OCI-LY7 (cell line): ENCODE data around the gene ERGIC3. TPM values are rescaled to one million over a fixed set of nuclear protein-coding genes. Genes with fewer than 3 reads are reported as not detected.
A peak's percentile ranks its signal among the peaks of the same experiment; 100 is the strongest.

ENCODE experiments used
- BruUV-seq: library from RNA; stranded (reverse); fragments of 400-500 nt; replicated peaks from 2 replicates; lab custom pipeline; 2021; lab: Mats Ljungman, UMichigan
- CTCF ChIA-PET: fragments of 300-600 bp; sonication (Branson Sonifier 250); formaldehyde crosslinking; loops from one replicate; lab custom pipeline; 2022; ENCODE audit warnings: antibody characterized with exemption; ENCODE audit not compliant: unreplicated experiment; lab: Charles Lee
- POLR2A ChIA-PET: fragments of 300-600 bp; sonication (Branson Sonifier 250); formaldehyde crosslinking; loops from one replicate; lab custom pipeline; 2022; ENCODE audit warnings: antibody characterized with exemption; lab: Charles Lee
- DNase-seq: peaks from one replicate; pipeline ENCODE4 v3.0.0-alpha.2; 2015; ENCODE audit warnings: low spot score
- H2AFZ ChIP-seq: fragments of 200-600 bp; sonication (generic), shearing (Covaris generic); 2 replicates; pipeline ENCODE4 v1.6.1; 2014; ENCODE audit warnings: mild to moderate bottlenecking, antibody characterized with exemption, low read length, moderate library complexity
- H3K27ac ChIP-seq: fragments of 200-600 bp; sonication (generic); 2 replicates; pipeline ENCODE4 v1.5.1; 2014; ENCODE audit warnings: mixed run types, low read depth, mild to moderate bottlenecking, moderate library complexity, low read length, inconsistent platforms; ENCODE audit not compliant: poor library complexity, severe bottlenecking
- H3K36me3 ChIP-seq: fragments of 200-600 bp; sonication (generic); 2 replicates; pipeline ENCODE4 v1.6.1; 2014; ENCODE audit warnings: mild to moderate bottlenecking, antibody characterized with exemption, low read length, moderate library complexity, mixed read lengths; ENCODE audit not compliant: insufficient read depth
- H3K4me1 ChIP-seq: fragments of 200-600 bp; sonication (generic); 2 replicates; pipeline ENCODE4 v1.5.1; 2014; ENCODE audit warnings: mild to moderate bottlenecking, low read length; ENCODE audit not compliant: insufficient read depth, poor library complexity, severe bottlenecking
- H3K4me2 ChIP-seq: fragments of 200-600 bp; sonication (generic); 2 replicates; pipeline ENCODE4 v1.6.1; 2014; ENCODE audit warnings: mild to moderate bottlenecking, low read length
- H3K4me3 ChIP-seq: fragments of 200-600 bp; sonication (generic); 2 replicates; pipeline ENCODE4 v1.5.1; 2014; ENCODE audit warnings: mild to moderate bottlenecking, low read depth, low read length; ENCODE audit not compliant: poor library complexity, severe bottlenecking
- H3K79me2 ChIP-seq: fragments of 200-600 bp; sonication (generic); 2 replicates; pipeline ENCODE4 v1.6.1; 2016; ENCODE audit warnings: low read depth, mild to moderate bottlenecking, low read length, moderate library complexity, mixed read lengths; ENCODE audit not compliant: insufficient read depth
- H3K9me2 ChIP-seq: fragments of 200-600 bp; sonication (generic); 2 replicates; pipeline ENCODE4 v1.6.1; 2016; ENCODE audit warnings: mild to moderate bottlenecking, low read length, mixed read lengths; ENCODE audit not compliant: insufficient read depth
- H3K9me3 ChIP-seq: fragments of 200-600 bp; sonication (generic); 2 replicates; pipeline ENCODE4 v1.6.1; 2014; ENCODE audit warnings: mild to moderate bottlenecking, mixed run types, low read length, mixed read lengths
- H4K20me1 ChIP-seq: fragments of 200-600 bp; sonication (generic); 2 replicates; pipeline ENCODE4 v1.6.1; 2014; ENCODE audit warnings: mild to moderate bottlenecking, antibody characterized with exemption, low read length, moderate library complexity, mixed read lengths; ENCODE audit not compliant: insufficient read depth
- EZH2phosphoT487 ChIP-seq: fragments of 200-600 bp; sonication (generic); IDR thresholded peaks from 2 replicates; pipeline ENCODE4 v1.6.1; 2018; ENCODE audit warnings: low read depth, borderline replicate concordance, mild to moderate bottlenecking, mixed run types, antibody characterized with exemption, low read length, moderate library complexity, mixed read lengths
- intact Hi-C: fragments of 100-400 bp; cut with micrococcal nuclease; formaldehyde crosslinking; loops from one replicate; pipeline ENCODE4 v1.10.0; 2022; ENCODE audit not compliant: unreplicated experiment
- total RNA-seq, 2 experiments: library from RNA; depleted of rRNA in 1 of 2; stranded (reverse); fragments of >200 nt in 1 of 2; shearing (Covaris generic) in 1 of 2; gene quantifications; 2 replicates each; pipeline ENCODE4 v1.2.3, GENCODE V29; 2014 to 2022
- TF ChIP-seq, protein P1 (sequence below): fragments of 200-600 bp; sonication (generic); conservative IDR thresholded peaks from 2 replicates; pipeline ENCODE4 v1.5.1; 2014; ENCODE audit warnings: mild to moderate bottlenecking, antibody characterized with exemption, low read length, moderate library complexity, mixed read lengths

Gene ERGIC3
- total RNA-seq, 2 experiments from 2014 or later = 170 to 171 TPM

DNA sequence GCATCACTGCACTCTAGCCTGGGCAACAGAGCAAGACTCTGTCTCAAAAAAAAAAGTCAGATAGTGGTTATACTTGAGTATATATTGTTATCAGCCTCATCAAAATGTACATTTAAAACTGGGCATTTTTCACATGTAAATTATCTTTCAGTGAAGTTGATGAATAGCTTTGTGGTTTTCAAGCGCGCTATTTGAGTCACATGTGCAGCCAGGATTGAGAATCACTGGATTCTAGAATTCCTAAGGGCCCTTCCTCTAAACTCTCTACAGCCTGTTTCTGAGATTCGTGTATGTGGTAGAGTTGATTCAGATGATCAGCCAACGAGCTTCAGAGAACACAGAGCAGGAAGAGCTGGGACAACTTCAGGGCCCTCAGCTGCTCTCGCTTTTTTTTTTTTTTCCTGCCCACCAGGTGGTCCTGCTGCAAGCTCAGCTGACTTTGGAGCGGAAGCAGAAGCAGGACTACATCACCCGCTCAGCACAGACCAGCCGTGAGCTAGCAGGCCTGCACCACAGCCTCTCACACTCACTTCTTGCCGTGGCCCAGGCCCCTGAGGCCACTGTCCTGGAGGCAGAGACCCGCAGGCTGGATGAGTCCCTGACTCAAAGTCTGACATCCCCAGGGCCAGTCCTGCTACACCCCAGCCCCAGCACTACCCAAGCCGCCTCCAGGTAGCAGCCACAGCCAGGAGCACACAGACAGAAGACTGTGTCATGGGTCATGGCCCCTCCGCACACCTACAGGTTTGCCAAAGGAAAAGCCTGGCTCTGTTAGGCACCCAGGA lies 30.7 kb upstream of the ERGIC3 start:
- intact Hi-C loops = no loop called here
- Histone ChIP-seq H3K4me2 (no peak overlapping the region), H3K4me3 (no peak overlapping the region), H2AFZ (no peak overlapping the region), H3K9me2 (no peaks in the 10 kb centered on the region), H4K20me1 (no peaks in the 10 kb centered on the region), H3K4me1 (peaks cover 3% of the 10 kb centered on the region), H3K27ac (no peak overlapping the region), H3K9me3 (no peaks in the 10 kb centered on the region), H3K36me3 (peaks cover 81% of the 10 kb centered on the region), H3K79me2 (no peaks in the 10 kb centered on the region)
- TSS peak; percentile 87 for BruUV-seq
- CTCF ChIA-PET = interaction anchor here (0.5 to 0.7 kb wide), 2 partner anchors 16 to 143 kb away, joined by 3 read pairs; no protein-coding TSS in a partner anchor
- DNase-seq = no peak
- TF ChIP-seq, protein P1, sequence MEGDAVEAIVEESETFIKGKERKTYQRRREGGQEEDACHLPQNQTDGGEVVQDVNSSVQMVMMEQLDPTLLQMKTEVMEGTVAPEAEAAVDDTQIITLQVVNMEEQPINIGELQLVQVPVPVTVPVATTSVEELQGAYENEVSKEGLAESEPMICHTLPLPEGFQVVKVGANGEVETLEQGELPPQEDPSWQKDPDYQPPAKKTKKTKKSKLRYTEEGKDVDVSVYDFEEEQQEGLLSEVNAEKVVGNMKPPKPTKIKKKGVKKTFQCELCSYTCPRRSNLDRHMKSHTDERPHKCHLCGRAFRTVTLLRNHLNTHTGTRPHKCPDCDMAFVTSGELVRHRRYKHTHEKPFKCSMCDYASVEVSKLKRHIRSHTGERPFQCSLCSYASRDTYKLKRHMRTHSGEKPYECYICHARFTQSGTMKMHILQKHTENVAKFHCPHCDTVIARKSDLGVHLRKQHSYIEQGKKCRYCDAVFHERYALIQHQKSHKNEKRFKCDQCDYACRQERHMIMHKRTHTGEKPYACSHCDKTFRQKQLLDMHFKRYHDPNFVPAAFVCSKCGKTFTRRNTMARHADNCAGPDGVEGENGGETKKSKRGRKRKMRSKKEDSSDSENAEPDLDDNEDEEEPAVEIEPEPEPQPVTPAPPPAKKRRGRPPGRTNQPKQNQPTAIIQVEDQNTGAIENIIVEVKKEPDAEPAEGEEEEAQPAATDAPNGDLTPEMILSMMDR = no peak
- TF ChIP-seq EZH2phosphoT487 = no peak
- POLR2A ChIA-PET = no interaction called here

DNA sequence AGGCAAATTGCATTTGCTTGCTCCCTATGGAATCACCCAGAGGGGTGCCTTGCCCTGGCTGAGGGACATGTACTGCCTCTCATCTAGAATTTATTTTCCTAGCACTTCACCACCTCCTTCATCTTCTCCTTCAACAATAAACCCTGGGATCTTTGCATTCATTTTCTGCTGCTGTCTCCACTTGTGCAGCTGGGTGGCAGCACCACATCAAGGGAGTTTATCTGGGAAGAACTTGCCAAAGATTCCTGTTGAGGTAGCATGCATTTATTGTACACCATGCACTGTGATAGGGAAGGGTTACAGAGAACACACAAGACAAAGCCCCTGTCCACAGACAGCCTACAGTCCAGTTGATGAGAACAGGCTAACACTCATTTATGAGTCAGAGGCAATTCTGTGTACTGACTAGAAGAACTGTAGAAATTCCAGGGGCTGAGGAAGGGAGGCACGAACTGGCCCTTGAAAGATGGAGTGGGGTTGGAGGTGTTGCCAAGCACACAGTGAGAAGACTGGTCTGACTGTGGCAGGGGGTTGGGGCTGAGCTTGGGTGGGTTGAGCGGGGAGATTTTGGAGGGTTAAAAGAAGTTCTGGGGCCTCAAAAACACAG lies 30.0 kb upstream of the ERGIC3 start:
- Histone ChIP-seq H3K27ac (no peak overlapping the region), H2AFZ (no peak overlapping the region), H3K4me3 (no peak overlapping the region), H4K20me1 (no peaks in the 10 kb centered on the region), H3K4me1 (no peaks in the 10 kb centered on the region), H3K79me2 (no peaks in the 10 kb centered on the region), H3K9me3 (no peaks in the 10 kb centered on the region), H3K4me2 (no peak overlapping the region), H3K36me3 (peaks cover 73% of the 10 kb centered on the region), H3K9me2 (no peaks in the 10 kb centered on the region)
- ChIA-PET POLR2A (interaction anchor here (0.7 kb wide), 1 partner anchor 21 kb away, joined by 3 read pairs; no protein-coding TSS in a partner anchor), CTCF (interaction anchor here (0.7 to 1.2 kb wide), 2 partner anchors 8 to 144 kb away, joined by 3 read pairs; no protein-coding TSS in a partner anchor)
- TF ChIP-seq, protein P1 = peak; percentile 85
- no peak for TF ChIP-seq EZH2phosphoT487
- peak; percentile 39 for DNase-seq
- intact Hi-C loops = no loop called here
- no TSS peak for BruUV-seq
